Stomach smooth muscle (tissue), 2 donors: Measurements from ENCODE around the gene KCNG1.

Source experiments
- H3K27ac ChIP-seq: one replicate; pipeline ENCODE4 v1.7.0; 2013; ENCODE audit warnings: mild to moderate bottlenecking, low read length, inconsistent platforms
- H3K27me3 ChIP-seq, 2 donors: one replicate each; pipeline ENCODE4 v1.7.0; 2013; ENCODE audit warnings: low read length in 2 of 2; ENCODE audit not compliant: insufficient read depth in 2 of 2, control insufficient read depth in 1 of 2
- H3K36me3 ChIP-seq, 2 donors: one replicate each; pipeline ENCODE4 v1.7.0; 2013; ENCODE audit warnings: low read length in 2 of 2; ENCODE audit not compliant: control insufficient read depth in 2 of 2, insufficient read depth in 2 of 2
- H3K4me1 ChIP-seq: one replicate; pipeline ENCODE4 v1.7.0; 2013; ENCODE audit warnings: low read length; ENCODE audit not compliant: control insufficient read depth, insufficient read depth
- H3K4me3 ChIP-seq, 2 donors: one replicate each; pipeline ENCODE4 v1.7.0; 2013; ENCODE audit warnings: low read length in 2 of 2
- H3K9ac ChIP-seq, 2 donors: one replicate each; pipeline ENCODE4 v1.7.0; 2013; ENCODE audit warnings: low read length in 2 of 2, mild to moderate bottlenecking in 1 of 2
- H3K9me3 ChIP-seq, 2 donors: one replicate each; pipeline ENCODE4 v1.7.0; 2013; ENCODE audit warnings: low read length in 2 of 2; ENCODE audit not compliant: control insufficient read depth in 2 of 2
- donor health status: healthy.
- donor health status: Pancreatic carcinoma.

The KCNG1 gene

GRCh38 chr20:51010932-51011331, 12.0 kb downstream of the KCNG1 start:
- H3K27ac ChIP-seq: no peak overlapping the region
- no peaks in the 10 kb centered on the region for H3K27me3 ChIP-seq
- H3K36me3 ChIP-seq: no peaks in the 10 kb centered on the region
- no peak overlapping the region for H3K4me3 ChIP-seq
- no peaks in the 10 kb centered on the region for H3K9me3 ChIP-seq
- H3K9ac ChIP-seq: no peak overlapping the region
- H3K4me1 ChIP-seq: peaks cover 3% of the 10 kb centered on the region

GRCh38 chr20:51010043-51010365, 12.9 kb downstream of the KCNG1 start:
- Histone ChIP-seq H3K27ac (no peak overlapping the region), H3K4me1 (peaks cover 3% of the 10 kb centered on the region), H3K9ac (no peak overlapping the region), H3K9me3 (no peaks in the 10 kb centered on the region), H3K4me3 (no peak overlapping the region), H3K36me3 (no peaks in the 10 kb centered on the region), H3K27me3 (no peaks in the 10 kb centered on the region)

- no peak overlapping the region for H3K9ac ChIP-seq
- no peak overlapping the region for H3K27ac ChIP-seq
- H3K36me3 ChIP-seq: no peaks in the 10 kb centered on the region
- no peaks in the 10 kb centered on the region for H3K4me1 ChIP-seq
- no peaks in the 10 kb centered on the region for H3K9me3 ChIP-seq
- no peaks in the 10 kb centered on the region for H3K27me3 ChIP-seq
- no peak overlapping the region for H3K4me3 ChIP-seq
Measured at GRCh38 chr20:51009303-51010042, 13.4 kb downstream of the KCNG1 start.

GRCh38 chr20:51008718-51009117, 14.2 kb downstream of the KCNG1 start:
- no peak overlapping the region for H3K27ac ChIP-seq
- H3K4me1 ChIP-seq: no peaks in the 10 kb centered on the region
- H3K9me3 ChIP-seq: no peaks in the 10 kb centered on the region
- no peak overlapping the region for H3K9ac ChIP-seq
- no peaks in the 10 kb centered on the region for H3K27me3 ChIP-seq
- no peak overlapping the region for H3K4me3 ChIP-seq
- no peaks in the 10 kb centered on the region for H3K36me3 ChIP-seq

- Histone ChIP-seq H3K4me3 (no peak overlapping the region), H3K9me3 (no peaks in the 10 kb centered on the region), H3K27ac (no peak overlapping the region), H3K27me3 (no peaks in the 10 kb centered on the region), H3K4me1 (no peaks in the 10 kb centered on the region), H3K9ac (no peak overlapping the region), H3K36me3 (no peaks in the 10 kb centered on the region)
Measured at GRCh38 chr20:51005214-51005613, 17.7 kb downstream of the KCNG1 start.

GRCh38 chr20:51004781-51005180, 18.1 kb downstream of the KCNG1 start:
- H3K27ac ChIP-seq: no peak overlapping the region
- no peak overlapping the region for H3K4me3 ChIP-seq
- no peaks in the 10 kb centered on the region for H3K36me3 ChIP-seq
- no peaks in the 10 kb centered on the region for H3K9me3 ChIP-seq
- H3K4me1 ChIP-seq: no peaks in the 10 kb centered on the region
- H3K27me3 ChIP-seq: no peaks in the 10 kb centered on the region
- H3K9ac ChIP-seq: no peak overlapping the region

GRCh38 chr20:51004305-51004727, 18.6 kb downstream of the KCNG1 start:
- H3K9ac ChIP-seq: no peak overlapping the region
- no peaks in the 10 kb centered on the region for H3K9me3 ChIP-seq
- H3K4me3 ChIP-seq: no peak overlapping the region
- H3K27ac ChIP-seq: no peak overlapping the region
- no peaks in the 10 kb centered on the region for H3K36me3 ChIP-seq
- H3K4me1 ChIP-seq: no peaks in the 10 kb centered on the region
- H3K27me3 ChIP-seq: no peaks in the 10 kb centered on the region

GRCh38 chr20:51003753-51004152, 19.2 kb downstream of the KCNG1 start:
- Histone ChIP-seq H3K36me3 (no peaks in the 10 kb centered on the region), H3K9ac (no peak overlapping the region), H3K9me3 (no peaks in the 10 kb centered on the region), H3K27ac (no peak overlapping the region), H3K4me3 (no peak overlapping the region), H3K27me3 (peaks cover 0 to 2% of the 10 kb centered on the region in 2 donors), H3K4me1 (no peaks in the 10 kb centered on the region)

- H3K27me3 ChIP-seq: peaks cover 0 to 2% of the 10 kb centered on the region in 2 donors
- no peak overlapping the region for H3K27ac ChIP-seq
- no peaks in the 10 kb centered on the region for H3K4me1 ChIP-seq
- no peaks in the 10 kb centered on the region for H3K36me3 ChIP-seq
- no peak overlapping the region for H3K9ac ChIP-seq
- no peak overlapping the region for H3K4me3 ChIP-seq
- H3K9me3 ChIP-seq: no peaks in the 10 kb centered on the region
Measured at GRCh38 chr20:51002633-51003032, 20.3 kb downstream of the KCNG1 start.

GRCh38 chr20:51001430-51002265, 21.3 kb downstream of the KCNG1 start:
- Histone ChIP-seq H3K36me3 (no peaks in the 10 kb centered on the region), H3K4me3 (no peak overlapping the region), H3K9me3 (no peaks in the 10 kb centered on the region), H3K9ac (no peak overlapping the region), H3K27ac (no peak overlapping the region), H3K4me1 (no peaks in the 10 kb centered on the region), H3K27me3 (peaks cover 0 to 2% of the 10 kb centered on the region in 2 donors)

- Histone ChIP-seq H3K27me3 (peaks cover 0 to 2% of the 10 kb centered on the region in 2 donors), H3K9ac (no peak overlapping the region), H3K36me3 (no peaks in the 10 kb centered on the region), H3K9me3 (no peaks in the 10 kb centered on the region), H3K27ac (no peak overlapping the region), H3K4me3 (no peak overlapping the region), H3K4me1 (no peaks in the 10 kb centered on the region)
Measured at GRCh38 chr20:50999355-50999754, 23.6 kb downstream of the KCNG1 start.
